Mesenchymal stem cell (in vitro differentiated cells and primary cell): Measurements from ENCODE around the gene KLF11.
"Not testable (repeated sequence)": the region's sequence is repeated elsewhere in the genome, so short reads cannot be mapped to it uniquely, and the experiment has no call there.

ENCODE experiments used
- DNase-seq: peaks from one replicate; pipeline ENCODE4 v3.0.0-alpha.2; 2013
- H2AFZ ChIP-seq: one replicate; pipeline ENCODE4 v1.6.1; 2013; ENCODE audit warnings: low read depth, mild to moderate bottlenecking, control low read depth, inconsistent platforms, low read length, moderate library complexity
- H2AK5ac ChIP-seq: 2 replicates; pipeline ENCODE4 v1.6.1; 2013; ENCODE audit warnings: low read length, moderate library complexity, mild to moderate bottlenecking, inconsistent platforms; ENCODE audit not compliant: severe bottlenecking
- H2BK120ac ChIP-seq: one replicate; pipeline ENCODE4 v1.6.1; 2013; ENCODE audit warnings: low read depth, mild to moderate bottlenecking, inconsistent platforms, low read length, moderate library complexity
- H2BK12ac ChIP-seq, 2 experiments: one replicate each; pipeline ENCODE4 v1.6.1; 2013; ENCODE audit warnings: inconsistent platforms in 2 of 2, low read length in 2 of 2, mild to moderate bottlenecking in 2 of 2, moderate library complexity in 2 of 2, control low read depth in 1 of 2
- H2BK15ac ChIP-seq: one replicate; pipeline ENCODE4 v1.6.1; 2013; ENCODE audit warnings: mild to moderate bottlenecking, low read depth, inconsistent platforms; ENCODE audit not compliant: poor library complexity, severe bottlenecking
- H2BK5ac ChIP-seq: 2 replicates; pipeline ENCODE4 v1.6.1; 2013; ENCODE audit warnings: low read depth, mild to moderate bottlenecking, low read length, control low read depth, inconsistent platforms; ENCODE audit not compliant: poor library complexity, severe bottlenecking
- H3K14ac ChIP-seq, 2 experiments: one replicate each; pipeline ENCODE4 v1.6.1; 2013; ENCODE audit warnings: inconsistent platforms in 2 of 2, low read length in 2 of 2, control low read depth in 1 of 2, mild to moderate bottlenecking in 1 of 2, moderate library complexity in 1 of 2
- H3K18ac ChIP-seq, 2 experiments: one replicate each; pipeline ENCODE4 v1.6.1; 2013; ENCODE audit warnings: inconsistent platforms in 2 of 2, low read length in 2 of 2, control low read depth in 1 of 2, low read depth in 1 of 2, mild to moderate bottlenecking in 1 of 2
- H3K23ac ChIP-seq, 2 experiments: one replicate each; pipeline ENCODE4 v1.6.1; 2013; ENCODE audit warnings: inconsistent platforms in 2 of 2, low read length in 2 of 2, mild to moderate bottlenecking in 2 of 2, moderate library complexity in 2 of 2, control low read depth in 1 of 2
- H3K27ac ChIP-seq: 2 replicates; pipeline ENCODE4 v1.5.1; 2013; ENCODE audit warnings: mild to moderate bottlenecking, moderate library complexity, low read length, control low read depth, inconsistent platforms; ENCODE audit not compliant: poor library complexity, severe bottlenecking
- H3K27me3 ChIP-seq, 2 experiments: 2 replicates each; pipeline versions ENCODE4 v1.6.1 to v1.7.0; 2013; ENCODE audit warnings: low read length in 2 of 2, mild to moderate bottlenecking in 2 of 2, moderate library complexity in 2 of 2, control low read depth in 1 of 2, inconsistent platforms in 1 of 2; ENCODE audit not compliant: control insufficient read depth in 1 of 2, insufficient read depth in 1 of 2
- H3K36me3 ChIP-seq, 2 experiments: 2 replicates each; pipeline versions ENCODE4 v1.6.1 to v1.7.0; 2013; ENCODE audit warnings: low read length in 2 of 2, control low read depth in 1 of 2, inconsistent platforms in 1 of 2, low read depth in 1 of 2, mild to moderate bottlenecking in 1 of 2; ENCODE audit not compliant: insufficient read depth in 2 of 2, control insufficient read depth in 1 of 2
- H3K4ac ChIP-seq, 2 experiments: one replicate each; pipeline ENCODE4 v1.6.1; 2013; ENCODE audit warnings: inconsistent platforms in 2 of 2, low read length in 2 of 2, mild to moderate bottlenecking in 2 of 2, moderate library complexity in 2 of 2, control low read depth in 1 of 2, low read depth in 1 of 2
- H3K4me1 ChIP-seq: 2 replicates; pipeline ENCODE4 v1.6.1; 2013; ENCODE audit warnings: low read depth, low read length, control low read depth; ENCODE audit not compliant: control insufficient read depth, insufficient read depth
- H3K4me2 ChIP-seq: 2 replicates; pipeline ENCODE4 v1.6.1; 2013; ENCODE audit warnings: low read length, mild to moderate bottlenecking, inconsistent platforms; ENCODE audit not compliant: poor library complexity, severe bottlenecking
- H3K4me3 ChIP-seq, 2 experiments: 2 replicates each; pipeline versions ENCODE4 v1.5.1 to v1.7.0; 2013; ENCODE audit warnings: low read length in 2 of 2, mild to moderate bottlenecking in 2 of 2, control low read depth in 1 of 2, low read depth in 1 of 2; ENCODE audit not compliant: insufficient read depth in 1 of 2
- H3K79me1 ChIP-seq: replicated peaks from 2 replicates; pipeline ENCODE4 v1.6.1; 2013; ENCODE audit warnings: mild to moderate bottlenecking, control low read depth, low read length, inconsistent platforms; ENCODE audit not compliant: poor library complexity, severe bottlenecking
- H3K9ac ChIP-seq: 2 replicates; pipeline ENCODE4 v1.7.0; 2013; ENCODE audit warnings: mild to moderate bottlenecking, low read length, moderate library complexity
- H3K9me3 ChIP-seq: 2 replicates; pipeline ENCODE4 v1.7.0; 2013; ENCODE audit warnings: mild to moderate bottlenecking, low read length; ENCODE audit not compliant: control insufficient read depth
- H4K8ac ChIP-seq: one replicate; pipeline ENCODE4 v1.6.1; 2013; ENCODE audit warnings: inconsistent platforms, mild to moderate bottlenecking, low read length, moderate library complexity
- H4K91ac ChIP-seq: one replicate; pipeline ENCODE4 v1.6.1; 2013; ENCODE audit warnings: mild to moderate bottlenecking, low read length, inconsistent platforms
- WGBS: methylation state at CpG from one replicate; pipeline ENCODE4 v1.1.7; 2013; ENCODE audit warnings: mixed read lengths; 5-methylcytosine and 5-hydroxymethylcytosine counted together

Gene KLF11

GRCh38 chr2:10015376-10015989, 27.9 kb upstream of the KLF11 start:
- peaks cover 13 to 20% of the 10 kb centered on the region in 2 experiments for H3K27me3 ChIP-seq
- not testable (repeated sequence) for H2AK5ac ChIP-seq, H3K4ac ChIP-seq, H3K9ac ChIP-seq, H2BK5ac ChIP-seq, H3K27ac ChIP-seq, H3K4me2 ChIP-seq, H3K4me1 ChIP-seq, H3K14ac ChIP-seq, H3K4me3 ChIP-seq, H4K8ac ChIP-seq, H3K9me3 ChIP-seq, H2BK15ac ChIP-seq, H2AFZ ChIP-seq, H3K36me3 ChIP-seq, DNase-seq, H3K18ac ChIP-seq, H3K23ac ChIP-seq, H3K79me1 ChIP-seq, H2BK12ac ChIP-seq, H2BK120ac ChIP-seq
- 97% methylated on average over 44 of the region's 44 CpGs for WGBS
- peak overlapping the region; percentile 83 for H4K91ac ChIP-seq

GRCh38 chr2:10016001-10016801, 27.1 kb upstream of the KLF11 start:
- Histone ChIP-seq H3K4me3 (no peak overlapping the region), H3K9me3 (peaks cover 6% of the 10 kb centered on the region), H3K4me2 (no peak overlapping the region), H2BK5ac (no peak overlapping the region), H3K4me1 (peaks cover under 1% of the 10 kb centered on the region), H3K18ac (no peak overlapping the region), H3K27me3 (peaks cover 13 to 20% of the 10 kb centered on the region in 2 experiments), H2AFZ (no peak overlapping the region), H3K9ac (no peak overlapping the region), H3K36me3 (no peaks in the 10 kb centered on the region), H4K8ac (no peak overlapping the region), H2BK15ac (no peak overlapping the region), H3K23ac (no peak overlapping the region), H2BK12ac (no peak overlapping the region), H3K79me1 (no peaks in the 10 kb centered on the region), H4K91ac (peak overlapping the region; percentile 83), H3K14ac (no peak overlapping the region), H3K4ac (no peak overlapping the region), H3K27ac (no peak overlapping the region), H2BK120ac (no peak overlapping the region), H2AK5ac (no peak overlapping the region)
- 95% methylated on average over 32 of the region's 35 CpGs for WGBS
- DNase-seq, result no peak

- Histone ChIP-seq H3K36me3 (no peaks in the 10 kb centered on the region), H3K4me2 (no peak overlapping the region), H3K4ac (no peak overlapping the region), H2AFZ (no peak overlapping the region), H3K27me3 (peaks cover 13 to 22% of the 10 kb centered on the region in 2 experiments), H2AK5ac (no peak overlapping the region), H3K14ac (no peak overlapping the region), H3K27ac (no peak overlapping the region), H3K9me3 (peaks cover 6% of the 10 kb centered on the region), H3K79me1 (no peaks in the 10 kb centered on the region), H3K23ac (no peak overlapping the region), H3K18ac (no peak overlapping the region), H4K91ac (no peak overlapping the region), H4K8ac (no peak overlapping the region), H2BK12ac (no peak overlapping the region), H2BK120ac (no peak overlapping the region), H2BK5ac (no peak overlapping the region), H3K9ac (no peak overlapping the region), H3K4me3 (no peak overlapping the region), H2BK15ac (no peak overlapping the region), H3K4me1 (no peaks in the 10 kb centered on the region)
- 88% methylated on average over 7 of the region's 8 CpGs for WGBS
- DNase-seq, result no peak
These were observed 26.5 kb upstream of the KLF11 start for GRCh38 chr2:10016802-10017258.

- DNase-seq, result no peak
- no peaks in the 10 kb centered on the region for H3K79me1 ChIP-seq
- WGBS, result 97% methylated on average over 5 of the region's 5 CpGs
- no peaks in the 10 kb centered on the region for H3K4me1 ChIP-seq
- H3K14ac ChIP-seq, result no peak overlapping the region
- no peak overlapping the region for H2BK5ac ChIP-seq
- no peaks in the 10 kb centered on the region for H3K36me3 ChIP-seq
- peaks cover 13 to 27% of the 10 kb centered on the region in 2 experiments for H3K27me3 ChIP-seq
- H3K4me2 ChIP-seq, result no peak overlapping the region
- H2BK15ac ChIP-seq, result no peak overlapping the region
- H3K27ac ChIP-seq, result no peak overlapping the region
- H4K91ac ChIP-seq, result no peak overlapping the region
- H2AFZ ChIP-seq, result no peak overlapping the region
- no peak overlapping the region for H3K23ac ChIP-seq
- H2AK5ac ChIP-seq, result no peak overlapping the region
- H3K18ac ChIP-seq, result no peak overlapping the region
- H2BK120ac ChIP-seq, result no peak overlapping the region
- H3K9ac ChIP-seq, result no peak overlapping the region
- no peak overlapping the region for H4K8ac ChIP-seq
- H3K9me3 ChIP-seq, result peaks cover 6% of the 10 kb centered on the region
- no peak overlapping the region for H3K4ac ChIP-seq
- H2BK12ac ChIP-seq, result no peak overlapping the region
- no peak overlapping the region for H3K4me3 ChIP-seq
These were observed 25.9 kb upstream of the KLF11 start for GRCh38 chr2:10017313-10017941.
